ENCODE results near the gene VPS45.

DNA sequence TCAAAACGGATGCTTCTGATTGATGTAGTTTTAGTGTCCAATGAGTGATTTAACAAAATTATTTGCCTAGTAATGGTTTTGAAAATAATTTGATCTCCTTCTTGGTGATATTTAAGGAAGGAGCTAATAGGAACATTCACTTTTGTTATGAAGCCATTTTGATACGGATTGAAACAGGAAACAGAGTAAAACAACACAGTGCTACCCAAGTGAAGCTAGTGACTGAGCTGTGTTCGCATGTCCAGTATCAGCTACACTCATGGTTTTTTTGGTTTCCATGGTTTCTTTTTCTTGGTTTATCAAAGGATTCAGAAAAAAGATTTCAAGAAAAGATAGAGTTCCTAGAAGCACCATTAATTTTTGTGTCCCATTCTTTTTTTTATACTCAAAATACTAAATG lies 42.0 kb downstream of the VPS45 start:
- TF ChIP-seq, protein P1, sequence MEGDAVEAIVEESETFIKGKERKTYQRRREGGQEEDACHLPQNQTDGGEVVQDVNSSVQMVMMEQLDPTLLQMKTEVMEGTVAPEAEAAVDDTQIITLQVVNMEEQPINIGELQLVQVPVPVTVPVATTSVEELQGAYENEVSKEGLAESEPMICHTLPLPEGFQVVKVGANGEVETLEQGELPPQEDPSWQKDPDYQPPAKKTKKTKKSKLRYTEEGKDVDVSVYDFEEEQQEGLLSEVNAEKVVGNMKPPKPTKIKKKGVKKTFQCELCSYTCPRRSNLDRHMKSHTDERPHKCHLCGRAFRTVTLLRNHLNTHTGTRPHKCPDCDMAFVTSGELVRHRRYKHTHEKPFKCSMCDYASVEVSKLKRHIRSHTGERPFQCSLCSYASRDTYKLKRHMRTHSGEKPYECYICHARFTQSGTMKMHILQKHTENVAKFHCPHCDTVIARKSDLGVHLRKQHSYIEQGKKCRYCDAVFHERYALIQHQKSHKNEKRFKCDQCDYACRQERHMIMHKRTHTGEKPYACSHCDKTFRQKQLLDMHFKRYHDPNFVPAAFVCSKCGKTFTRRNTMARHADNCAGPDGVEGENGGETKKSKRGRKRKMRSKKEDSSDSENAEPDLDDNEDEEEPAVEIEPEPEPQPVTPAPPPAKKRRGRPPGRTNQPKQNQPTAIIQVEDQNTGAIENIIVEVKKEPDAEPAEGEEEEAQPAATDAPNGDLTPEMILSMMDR (IDR thresholded peaks at IDR 0.05; ENCODE audit: insufficient read depth, low read depth, low read length), result no peak
- no peak for TF ChIP-seq EZH2 (IDR thresholded peaks at IDR 0.05; ENCODE audit: insufficient read depth, low read length)
